Trophoblast cell (in vitro differentiated cells and primary cell): ENCODE measurements around the gene NFIB.
A peak's percentile ranks its signal among the peaks of the same experiment; 100 is the strongest.

Experiments used
- DNase-seq, 2 donors: peaks; one replicate each; pipeline ENCODE4 v3.0.0-alpha.2; 2016
- H2AFZ ChIP-seq: 2 replicates; pipeline ENCODE4 v1.6.1; 2013; ENCODE audit warnings: low read length, moderate library complexity, mild to moderate bottlenecking; ENCODE audit not compliant: insufficient read depth, poor library complexity
- H2AK5ac ChIP-seq: 2 replicates; pipeline ENCODE4 v1.6.1; 2013; ENCODE audit warnings: mild to moderate bottlenecking, low read length
- H2BK120ac ChIP-seq: 2 replicates; pipeline ENCODE4 v1.6.1; 2013; ENCODE audit warnings: low read length, mild to moderate bottlenecking, moderate library complexity; ENCODE audit not compliant: insufficient read depth, poor library complexity
- H2BK12ac ChIP-seq: 2 replicates; pipeline ENCODE4 v1.6.1; 2013; ENCODE audit warnings: mild to moderate bottlenecking, low read length, moderate library complexity
- H2BK5ac ChIP-seq: 2 replicates; pipeline ENCODE4 v1.6.1; 2013; ENCODE audit warnings: low read length, low read depth, moderate library complexity, mild to moderate bottlenecking; ENCODE audit not compliant: poor library complexity
- H3K14ac ChIP-seq: 2 replicates; pipeline ENCODE4 v1.6.1; 2013; ENCODE audit warnings: mild to moderate bottlenecking, low read length
- H3K18ac ChIP-seq: 2 replicates; pipeline ENCODE4 v1.6.1; 2013; ENCODE audit warnings: mild to moderate bottlenecking, low read length
- H3K23ac ChIP-seq: 2 replicates; pipeline ENCODE4 v1.6.1; 2013; ENCODE audit warnings: low read length
- H3K27ac ChIP-seq: 2 replicates; pipeline ENCODE4 v1.5.1; 2013; ENCODE audit warnings: low read depth, mild to moderate bottlenecking, inconsistent platforms, low read length, moderate library complexity
- H3K27me3 ChIP-seq: 2 replicates; pipeline ENCODE4 v1.6.1; 2013; ENCODE audit warnings: inconsistent platforms, mild to moderate bottlenecking, low read length, moderate library complexity; ENCODE audit not compliant: insufficient read depth
- H3K36me3 ChIP-seq, 2 experiments: 1 replicate in 1 of 2; 2 replicates in 1 of 2; pipeline ENCODE4 v1.6.1; 2013; ENCODE audit warnings: low read length in 2 of 2, mild to moderate bottlenecking in 2 of 2, moderate library complexity in 1 of 2; ENCODE audit not compliant: insufficient read depth in 2 of 2, control insufficient read depth in 1 of 2
- H3K4ac ChIP-seq: 2 replicates; pipeline ENCODE4 v1.6.1; 2013; ENCODE audit warnings: low read depth, mild to moderate bottlenecking, low read length, moderate library complexity
- H3K4me1 ChIP-seq, 2 experiments: 1 replicate in 1 of 2; 2 replicates in 1 of 2; pipeline ENCODE4 v1.6.1; 2013; ENCODE audit warnings: low read length in 2 of 2, mild to moderate bottlenecking in 2 of 2, moderate library complexity in 1 of 2; ENCODE audit not compliant: insufficient read depth in 2 of 2, control insufficient read depth in 1 of 2
- H3K4me2 ChIP-seq: 2 replicates; pipeline ENCODE4 v1.6.1; 2013; ENCODE audit warnings: inconsistent platforms, mild to moderate bottlenecking, low read length, moderate library complexity
- H3K4me3 ChIP-seq: 2 replicates; pipeline ENCODE4 v1.5.1; 2013; ENCODE audit warnings: mild to moderate bottlenecking, low read depth, low read length, inconsistent platforms
- H3K79me1 ChIP-seq: one replicate; pipeline ENCODE4 v1.6.1; 2013; ENCODE audit warnings: low read length
- H3K79me2 ChIP-seq: 2 replicates; pipeline ENCODE4 v1.6.1; 2013; ENCODE audit warnings: low read length, mild to moderate bottlenecking; ENCODE audit not compliant: control insufficient read depth, insufficient read depth, poor library complexity
- H3K9ac ChIP-seq: 2 replicates; pipeline ENCODE4 v1.6.1; 2013; ENCODE audit warnings: mild to moderate bottlenecking, low read length
- H3K9me3 ChIP-seq: 2 replicates; pipeline ENCODE4 v1.6.1; 2013; ENCODE audit warnings: low read depth, mild to moderate bottlenecking, control low read depth, inconsistent platforms, low read length; ENCODE audit not compliant: insufficient read depth
- H4K12ac ChIP-seq: 2 replicates; pipeline ENCODE4 v1.6.1; 2013; ENCODE audit warnings: low read depth, mild to moderate bottlenecking, low read length, moderate library complexity
- H4K8ac ChIP-seq: 2 replicates; pipeline ENCODE4 v1.6.1; 2013; ENCODE audit warnings: low read depth, mild to moderate bottlenecking, low read length, moderate library complexity
- H4K91ac ChIP-seq: one replicate; pipeline ENCODE4 v1.6.1; 2013; ENCODE audit warnings: low read depth, mild to moderate bottlenecking, low read length, moderate library complexity
- WGBS: extraction: QIAGEN DNeasy Blood & Tissue Kit; methylation state at CpG from one replicate; pipeline ENCODE4 v1.1.7; 2013; ENCODE audit warnings: missing lambda C conversion rate; ENCODE audit not compliant: insufficient read length, insufficient coverage; ENCODE audit errors: extremely low coverage; 5-methylcytosine and 5-hydroxymethylcytosine counted together

The NFIB gene

DNA sequence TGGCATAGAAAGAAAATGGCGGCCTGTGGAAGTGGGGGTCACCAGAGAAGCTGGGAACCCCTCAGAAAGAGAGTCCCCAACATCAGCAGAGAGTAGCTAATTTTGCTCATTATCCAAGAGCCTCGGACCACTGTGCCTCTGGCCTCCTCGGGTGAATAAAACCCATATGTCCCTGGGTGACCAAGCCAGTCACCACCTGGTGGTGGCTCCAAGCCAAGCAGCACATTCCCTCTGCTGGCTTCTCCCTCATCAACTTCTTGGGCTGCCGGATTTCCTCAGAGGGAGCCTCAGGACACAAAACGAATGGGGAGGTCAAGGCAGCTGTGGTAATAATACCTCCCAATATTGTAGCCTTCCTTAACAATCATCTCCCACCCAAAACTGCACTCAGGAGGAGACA lies 242.5 kb downstream of the NFIB start:
- Histone ChIP-seq H4K91ac (no peak overlapping the region), H3K4ac (no peak overlapping the region), H3K23ac (no peak overlapping the region), H3K4me1 (no peaks in the 10 kb centered on the region), H3K27me3 (no peaks in the 10 kb centered on the region), H3K79me1 (no peaks in the 10 kb centered on the region), H2BK12ac (no peak overlapping the region), H2AK5ac (no peak overlapping the region), H3K4me2 (no peak overlapping the region), H3K14ac (no peak overlapping the region), H3K18ac (no peak overlapping the region), H3K4me3 (no peak overlapping the region), H3K36me3 (no peaks in the 10 kb centered on the region), H2AFZ (no peak overlapping the region), H2BK120ac (no peak overlapping the region), H3K9ac (no peak overlapping the region), H3K9me3 (peaks cover 2% of the 10 kb centered on the region), H4K12ac (no peak overlapping the region), H3K27ac (no peak overlapping the region), H4K8ac (no peak overlapping the region), H3K79me2 (no peaks in the 10 kb centered on the region), H2BK5ac (no peak overlapping the region)
- no CpG with 5 or more reads among the region's 5 CpGs for WGBS
- peak in 1 of 2 donors; percentile 15 for DNase-seq

GRCh38 chr9:14068690-14069089 lies 245.3 kb downstream of the NFIB start:
- no peaks in the 10 kb centered on the region for H3K36me3 ChIP-seq
- no peaks in the 10 kb centered on the region for H3K79me2 ChIP-seq
- H3K4me2 ChIP-seq: no peak overlapping the region
- no peaks in the 10 kb centered on the region for H3K9me3 ChIP-seq
- DNase-seq: peak in 1 of 2 donors; percentile 12
- H2AK5ac ChIP-seq: no peak overlapping the region
- no peak overlapping the region for H3K14ac ChIP-seq
- WGBS: no CpG with 5 or more reads among the region's 4 CpGs
- no peak overlapping the region for H3K18ac ChIP-seq
- no peak overlapping the region for H4K12ac ChIP-seq
- no peak overlapping the region for H3K27ac ChIP-seq
- no peak overlapping the region for H4K8ac ChIP-seq
- no peak overlapping the region for H4K91ac ChIP-seq
- no peak overlapping the region for H2BK120ac ChIP-seq
- H3K4me1 ChIP-seq: no peaks in the 10 kb centered on the region
- H3K23ac ChIP-seq: no peak overlapping the region
- no peaks in the 10 kb centered on the region for H3K27me3 ChIP-seq
- H2BK5ac ChIP-seq: no peak overlapping the region
- no peak overlapping the region for H2BK12ac ChIP-seq
- H3K4me3 ChIP-seq: no peak overlapping the region
- H2AFZ ChIP-seq: no peak overlapping the region
- H3K4ac ChIP-seq: no peak overlapping the region
- no peaks in the 10 kb centered on the region for H3K79me1 ChIP-seq
- no peak overlapping the region for H3K9ac ChIP-seq

DNA sequence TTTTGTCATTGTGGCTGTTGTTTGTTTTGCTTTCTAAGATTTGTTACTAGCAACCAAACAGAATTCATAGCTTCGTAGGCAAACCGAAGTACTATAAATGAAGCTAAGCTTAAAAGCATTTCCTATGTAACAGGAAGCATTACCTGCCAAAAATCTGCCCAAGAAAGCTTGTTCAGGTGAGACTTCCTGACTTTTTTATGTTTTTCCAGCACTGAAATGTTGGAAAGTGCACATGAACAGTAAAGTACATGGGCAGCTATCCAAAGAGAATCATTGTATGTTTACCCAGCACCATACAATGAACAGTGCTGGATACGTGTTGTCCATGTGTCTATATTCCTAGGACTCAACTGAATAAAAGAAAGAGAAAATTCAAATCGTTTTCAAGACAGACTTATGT lies 247.1 kb downstream of the NFIB start:
- Histone ChIP-seq H3K9ac (no peak overlapping the region), H3K27ac (no peak overlapping the region), H2AK5ac (no peak overlapping the region), H2BK12ac (no peak overlapping the region), H4K8ac (no peak overlapping the region), H2BK5ac (no peak overlapping the region), H2BK120ac (no peak overlapping the region), H3K79me1 (no peaks in the 10 kb centered on the region), H3K23ac (no peak overlapping the region), H4K12ac (no peak overlapping the region), H3K4ac (no peak overlapping the region), H3K9me3 (peaks cover 2% of the 10 kb centered on the region), H3K14ac (no peak overlapping the region), H3K27me3 (no peaks in the 10 kb centered on the region), H3K18ac (no peak overlapping the region), H3K4me3 (no peak overlapping the region), H3K36me3 (no peaks in the 10 kb centered on the region), H2AFZ (no peak overlapping the region), H3K79me2 (no peaks in the 10 kb centered on the region), H3K4me2 (no peak overlapping the region), H3K4me1 (no peaks in the 10 kb centered on the region), H4K91ac (no peak overlapping the region)
- DNase-seq: no peak
- no CpG with 5 or more reads among the region's 4 CpGs for WGBS

DNA sequence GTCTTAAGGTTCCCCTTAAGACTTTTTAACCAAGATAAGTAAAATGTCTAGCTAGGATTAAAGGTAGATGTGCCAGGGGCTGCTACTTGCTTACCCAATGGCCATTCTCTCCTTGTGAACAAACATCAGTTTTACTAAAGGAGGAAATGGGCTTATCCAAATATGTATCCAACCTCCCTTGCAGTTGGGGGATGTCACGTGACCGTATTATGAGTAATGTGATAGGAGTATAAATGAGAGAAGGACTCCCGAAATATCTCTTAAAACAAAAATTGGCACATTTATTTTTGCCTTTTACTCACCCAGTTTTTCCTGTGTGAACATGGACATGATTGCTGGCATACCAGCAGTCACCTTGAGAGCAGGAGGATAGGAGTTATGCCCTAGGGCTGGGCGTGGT lies 247.9 kb downstream of the NFIB start:
- no peak overlapping the region for H3K9ac ChIP-seq
- no peak overlapping the region for H2BK5ac ChIP-seq
- no peak overlapping the region for H2BK12ac ChIP-seq
- no peaks in the 10 kb centered on the region for H3K27me3 ChIP-seq
- H3K79me2 ChIP-seq: no peaks in the 10 kb centered on the region
- no peaks in the 10 kb centered on the region for H3K4me1 ChIP-seq
- H3K79me1 ChIP-seq: no peaks in the 10 kb centered on the region
- H4K8ac ChIP-seq: no peak overlapping the region
- no peak overlapping the region for H4K12ac ChIP-seq
- no peak overlapping the region for H3K18ac ChIP-seq
- no peak overlapping the region for H4K91ac ChIP-seq
- H3K23ac ChIP-seq: no peak overlapping the region
- H3K14ac ChIP-seq: no peak overlapping the region
- H2AFZ ChIP-seq: no peak overlapping the region
- H3K9me3 ChIP-seq: peaks cover 2% of the 10 kb centered on the region
- H3K4ac ChIP-seq: no peak overlapping the region
- no peak overlapping the region for H3K4me2 ChIP-seq
- no peak for DNase-seq
- no peaks in the 10 kb centered on the region for H3K36me3 ChIP-seq
- no peak overlapping the region for H2AK5ac ChIP-seq
- no CpG with 5 or more reads among the region's 4 CpGs for WGBS
- no peak overlapping the region for H3K27ac ChIP-seq
- H3K4me3 ChIP-seq: no peak overlapping the region
- no peak overlapping the region for H2BK120ac ChIP-seq
